Smooth muscle cell (in vitro differentiated cells): ENCODE measurements around the gene APRT. TPM values are rescaled to one million over a fixed set of nuclear protein-coding genes. Genes with fewer than 3 reads are reported as not detected.

Experiments
- DNase-seq: peaks from one replicate; lab custom pipeline; 2025; ENCODE audit not compliant: unreplicated experiment; lab: John Stamatoyannopoulos, UW
- H2AFZ ChIP-seq: fragments of 200-600 bp; sonication (generic); 2 replicates; pipeline ENCODE4 v1.6.0; 2016; ENCODE audit warnings: antibody characterized with exemption, low read depth, mild to moderate bottlenecking
- H3F3A ChIP-seq: fragments of 200-600 bp; sonication (generic); 2 replicates; pipeline ENCODE4 v1.6.0; 2017; ENCODE audit warnings: antibody characterized with exemption, low read depth
- H3K27ac ChIP-seq: fragments of 200-600 bp; sonication (generic); 2 replicates; pipeline ENCODE4 v1.5.1; 2016; ENCODE audit warnings: low read depth, mild to moderate bottlenecking
- H3K27me3 ChIP-seq: fragments of 200-600 bp; sonication (generic); 2 replicates; pipeline ENCODE4 v1.6.1; 2016; ENCODE audit warnings: low read depth, mild to moderate bottlenecking
- H3K36me3 ChIP-seq: fragments of 200-600 bp; sonication (generic); 2 replicates; pipeline ENCODE4 v1.5.1; 2016; ENCODE audit warnings: low read depth
- H3K4me1 ChIP-seq: fragments of 200-600 bp; sonication (generic); 2 replicates; pipeline ENCODE4 v1.5.1; 2016; ENCODE audit warnings: low read depth
- H3K4me2 ChIP-seq: fragments of 200-600 bp; sonication (generic); 2 replicates; pipeline ENCODE4 v1.6.0; 2016; ENCODE audit warnings: mild to moderate bottlenecking
- H3K4me3 ChIP-seq: fragments of 200-600 bp; sonication (generic); 2 replicates; pipeline ENCODE4 v1.5.1; 2016; ENCODE audit warnings: mild to moderate bottlenecking
- H3K79me2 ChIP-seq: fragments of 200-600 bp; sonication (generic); 2 replicates; pipeline ENCODE4 v1.6.0; 2016; ENCODE audit warnings: low read depth, mild to moderate bottlenecking
- H3K9ac ChIP-seq: fragments of 200-600 bp; sonication (generic); 2 replicates; pipeline ENCODE4 v1.6.0; 2016; ENCODE audit warnings: low read depth
- H3K9me3 ChIP-seq: fragments of 200-600 bp; sonication (generic); replicated peaks from 2 replicates; pipeline ENCODE4 v1.5.1; 2016; ENCODE audit warnings: low read depth
- H4K20me1 ChIP-seq: fragments of 200-600 bp; sonication (generic); 2 replicates; pipeline ENCODE4 v1.6.0; 2016; ENCODE audit warnings: low read depth
- WGBS: methylation state at CpG from one replicate; pipeline ENCODE4 v1.1.7; 2016; ENCODE audit warnings: low lambda C conversion rate; 5-methylcytosine and 5-hydroxymethylcytosine counted together
- polyA plus RNA-seq: library from polyadenylated mRNA; unstranded; fragments of >200 nt; fragmentation: Nextera tagmentation; extraction: Ambion mirVana; gene quantifications from 2 replicates; pipeline ENCODE4 v1.2.1, GENCODE V29; 2016
- total RNA-seq: library from RNA; depleted of rRNA; stranded (reverse); fragments of >200 nt; gene quantifications from 2 replicates; pipeline ENCODE4 v1.2.3, GENCODE V29; 2014
- TF ChIP-seq, protein P1 (sequence below): fragments of 200-600 bp; sonication (generic); IDR thresholded peaks from 2 replicates; pipeline ENCODE4 v1.5.1; 2017; ENCODE audit warnings: borderline replicate concordance, mild to moderate bottlenecking, antibody characterized with exemption; ENCODE audit not compliant: insufficient read depth, poor library complexity, severe bottlenecking

Gene APRT
- total and polyA plus RNA-seq, 2 experiments from 2014 or later, result 143 to 200 TPM

GRCh38 chr16:88835383-88835782 lies 23.7 kb upstream of the APRT start:
- no peak overlapping the region for H3K9ac ChIP-seq
- 95% methylated on average over 11 of the region's 11 CpGs for WGBS
- no peak for DNase-seq

DNA sequence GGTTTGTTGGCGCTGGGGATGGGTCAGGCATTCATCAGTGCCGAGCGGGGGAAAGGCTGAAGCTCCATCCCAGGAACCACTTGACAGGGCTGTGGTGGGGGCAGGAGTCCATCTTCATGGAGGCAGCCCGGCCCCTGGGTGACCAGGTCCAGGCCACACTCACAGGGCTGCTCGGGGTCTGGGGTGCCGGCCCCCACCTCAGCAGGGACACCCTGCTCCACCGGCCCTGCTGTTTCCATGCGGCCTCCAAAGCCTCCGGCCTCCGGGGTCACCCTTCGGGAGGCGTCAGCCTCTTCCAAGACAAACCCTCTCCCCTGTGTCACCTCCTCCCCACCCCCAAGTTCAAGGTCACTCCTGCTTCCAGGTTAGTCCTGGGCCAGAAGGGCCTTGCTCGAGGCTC lies 22.9 kb upstream of the APRT start:
- H3K79me2 ChIP-seq, result no peaks in the 10 kb centered on the region
- WGBS, result 99% methylated on average over 12 of the region's 13 CpGs
- DNase-seq, result no peak
- H3F3A ChIP-seq, result no peaks in the 10 kb centered on the region
- H3K27me3 ChIP-seq, result no peaks in the 10 kb centered on the region
- H2AFZ ChIP-seq, result no peak overlapping the region
- H3K4me1 ChIP-seq, result no peaks in the 10 kb centered on the region
- TF ChIP-seq, protein P1, sequence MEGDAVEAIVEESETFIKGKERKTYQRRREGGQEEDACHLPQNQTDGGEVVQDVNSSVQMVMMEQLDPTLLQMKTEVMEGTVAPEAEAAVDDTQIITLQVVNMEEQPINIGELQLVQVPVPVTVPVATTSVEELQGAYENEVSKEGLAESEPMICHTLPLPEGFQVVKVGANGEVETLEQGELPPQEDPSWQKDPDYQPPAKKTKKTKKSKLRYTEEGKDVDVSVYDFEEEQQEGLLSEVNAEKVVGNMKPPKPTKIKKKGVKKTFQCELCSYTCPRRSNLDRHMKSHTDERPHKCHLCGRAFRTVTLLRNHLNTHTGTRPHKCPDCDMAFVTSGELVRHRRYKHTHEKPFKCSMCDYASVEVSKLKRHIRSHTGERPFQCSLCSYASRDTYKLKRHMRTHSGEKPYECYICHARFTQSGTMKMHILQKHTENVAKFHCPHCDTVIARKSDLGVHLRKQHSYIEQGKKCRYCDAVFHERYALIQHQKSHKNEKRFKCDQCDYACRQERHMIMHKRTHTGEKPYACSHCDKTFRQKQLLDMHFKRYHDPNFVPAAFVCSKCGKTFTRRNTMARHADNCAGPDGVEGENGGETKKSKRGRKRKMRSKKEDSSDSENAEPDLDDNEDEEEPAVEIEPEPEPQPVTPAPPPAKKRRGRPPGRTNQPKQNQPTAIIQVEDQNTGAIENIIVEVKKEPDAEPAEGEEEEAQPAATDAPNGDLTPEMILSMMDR, result no peak
- no peak overlapping the region for H3K4me2 ChIP-seq
- no peaks in the 10 kb centered on the region for H3K36me3 ChIP-seq
- no peaks in the 10 kb centered on the region for H3K9me3 ChIP-seq
- no peaks in the 10 kb centered on the region for H4K20me1 ChIP-seq
- no peak overlapping the region for H3K4me3 ChIP-seq
- H3K27ac ChIP-seq, result no peak overlapping the region
- no peak overlapping the region for H3K9ac ChIP-seq

More at GRCh38 chr16:88835383-88835782, 23.7 kb upstream of the APRT start:
- Histone ChIP-seq H3K4me2 (no peak overlapping the region), H3K9me3 (no peaks in the 10 kb centered on the region), H3K27me3 (no peaks in the 10 kb centered on the region), H3K36me3 (no peaks in the 10 kb centered on the region), H3F3A (no peaks in the 10 kb centered on the region), H3K79me2 (no peaks in the 10 kb centered on the region), H3K27ac (no peak overlapping the region), H3K4me1 (no peaks in the 10 kb centered on the region), H3K4me3 (no peak overlapping the region), H4K20me1 (no peaks in the 10 kb centered on the region), H2AFZ (no peak overlapping the region)
- TF ChIP-seq, protein P1, result no peak

- no peaks in the 10 kb centered on the region for H4K20me1 ChIP-seq
- no peaks in the 10 kb centered on the region for H3K79me2 ChIP-seq
- no peaks in the 10 kb centered on the region for H3F3A ChIP-seq
- H3K27ac ChIP-seq, result no peak overlapping the region
- H3K9ac ChIP-seq, result no peak overlapping the region
- H3K4me1 ChIP-seq, result no peaks in the 10 kb centered on the region
- H3K36me3 ChIP-seq, result no peaks in the 10 kb centered on the region
- no peak for DNase-seq
- 98% methylated on average over 12 of the region's 13 CpGs for WGBS
- TF ChIP-seq, protein P1, result no peak
- no peak overlapping the region for H2AFZ ChIP-seq
- no peaks in the 10 kb centered on the region for H3K27me3 ChIP-seq
- H3K9me3 ChIP-seq, result no peaks in the 10 kb centered on the region
- H3K4me2 ChIP-seq, result no peak overlapping the region
- no peak overlapping the region for H3K4me3 ChIP-seq
Measured at GRCh38 chr16:88833086-88833485, 21.4 kb upstream of the APRT start.

- Histone ChIP-seq H4K20me1 (no peaks in the 10 kb centered on the region), H3K4me1 (no peaks in the 10 kb centered on the region), H3K4me3 (no peak overlapping the region), H3F3A (no peaks in the 10 kb centered on the region), H3K79me2 (no peaks in the 10 kb centered on the region), H2AFZ (no peak overlapping the region), H3K9me3 (no peaks in the 10 kb centered on the region), H3K36me3 (no peaks in the 10 kb centered on the region), H3K4me2 (no peak overlapping the region), H3K27ac (no peak overlapping the region), H3K27me3 (no peaks in the 10 kb centered on the region), H3K9ac (no peak overlapping the region)
- TF ChIP-seq, protein P1, result no peak
- DNase-seq, result no peak
- WGBS, result 63% methylated on average over 5 of the region's 13 CpGs
Measured at GRCh38 chr16:88831838-88832237, 20.1 kb upstream of the APRT start.
